Measurements from ENCODE around the gene KRT35. TPM values are rescaled to one million over a fixed set of nuclear protein-coding genes. Genes with fewer than 3 reads are reported as not detected.
A peak's percentile ranks its signal among the peaks of the same experiment; 100 is the strongest.

KRT35 gene
- total and polyA plus RNA-seq, 4 donors, result not detected

DNA sequence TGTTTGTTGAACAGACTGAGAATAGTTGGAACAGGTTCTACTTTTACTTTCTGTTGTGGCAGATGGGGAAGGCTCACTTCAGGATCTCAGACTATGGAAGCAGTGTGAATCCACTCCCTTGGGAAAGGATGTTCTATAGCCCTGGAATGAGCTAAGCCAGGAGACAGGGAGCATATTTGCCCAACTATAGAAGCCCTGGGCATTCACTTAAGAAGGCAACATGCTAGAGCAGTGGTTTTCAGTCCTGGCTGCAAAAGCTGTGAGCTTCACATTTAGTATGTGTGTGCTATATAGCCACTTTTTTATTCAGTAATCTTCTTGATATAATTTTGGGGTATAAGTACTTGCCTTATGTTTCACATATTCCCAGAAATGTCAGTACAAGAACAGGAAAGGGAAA, 12.6 kb downstream of the KRT35 start:
- Histone ChIP-seq H3K27ac (ENCODE audit: low read depth in 1 of 2, low read length in 1 of 2) (no peak overlapping the region), H3K9me3 (ENCODE audit: control insufficient read depth in 4 of 4, insufficient read depth in 3 of 4, low read length in 3 of 4) (peaks cover 0 to 9% (median 4%) of the 10 kb centered on the region in 4 donors), H3K9ac (ENCODE audit: insufficient read depth in 1 of 2, low read length in 2 of 2) (no peak overlapping the region), H3K27me3 (ENCODE audit: control insufficient read depth in 3 of 3, insufficient read depth in 3 of 3, low read length in 2 of 3) (no peaks in the 10 kb centered on the region), H3K4me3 (no peak overlapping the region), H3K36me3 (ENCODE audit: control insufficient read depth in 4 of 4, insufficient read depth in 4 of 4, low read length in 4 of 4) (no peaks in the 10 kb centered on the region), H3K4me1 (ENCODE audit: control insufficient read depth in 5 of 5, insufficient read depth in 5 of 5, low read length in 5 of 5) (peaks cover 0 to 4% (median 0%) of the 10 kb centered on the region in 5 donors)
- ATAC-seq (ENCODE audit: insufficient read depth, low FRiP score) (no peak), DNase-seq (no peak)
- TF ChIP-seq, protein P1, sequence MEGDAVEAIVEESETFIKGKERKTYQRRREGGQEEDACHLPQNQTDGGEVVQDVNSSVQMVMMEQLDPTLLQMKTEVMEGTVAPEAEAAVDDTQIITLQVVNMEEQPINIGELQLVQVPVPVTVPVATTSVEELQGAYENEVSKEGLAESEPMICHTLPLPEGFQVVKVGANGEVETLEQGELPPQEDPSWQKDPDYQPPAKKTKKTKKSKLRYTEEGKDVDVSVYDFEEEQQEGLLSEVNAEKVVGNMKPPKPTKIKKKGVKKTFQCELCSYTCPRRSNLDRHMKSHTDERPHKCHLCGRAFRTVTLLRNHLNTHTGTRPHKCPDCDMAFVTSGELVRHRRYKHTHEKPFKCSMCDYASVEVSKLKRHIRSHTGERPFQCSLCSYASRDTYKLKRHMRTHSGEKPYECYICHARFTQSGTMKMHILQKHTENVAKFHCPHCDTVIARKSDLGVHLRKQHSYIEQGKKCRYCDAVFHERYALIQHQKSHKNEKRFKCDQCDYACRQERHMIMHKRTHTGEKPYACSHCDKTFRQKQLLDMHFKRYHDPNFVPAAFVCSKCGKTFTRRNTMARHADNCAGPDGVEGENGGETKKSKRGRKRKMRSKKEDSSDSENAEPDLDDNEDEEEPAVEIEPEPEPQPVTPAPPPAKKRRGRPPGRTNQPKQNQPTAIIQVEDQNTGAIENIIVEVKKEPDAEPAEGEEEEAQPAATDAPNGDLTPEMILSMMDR (IDR thresholded peaks at IDR 0.05; ENCODE audit: control extremely low read depth, extremely low read depth), result no peak

GRCh38 chr17:41467561-41467960, 13.4 kb downstream of the KRT35 start:
- Histone ChIP-seq H3K4me1 (ENCODE audit: control insufficient read depth in 5 of 5, insufficient read depth in 5 of 5, low read length in 5 of 5) (peaks cover 0 to 4% (median 0%) of the 10 kb centered on the region in 5 donors), H3K27ac (ENCODE audit: low read depth in 1 of 2, low read length in 1 of 2) (no peak overlapping the region), H3K27me3 (ENCODE audit: control insufficient read depth in 3 of 3, insufficient read depth in 3 of 3, low read length in 2 of 3) (no peaks in the 10 kb centered on the region), H3K9me3 (ENCODE audit: control insufficient read depth in 4 of 4, insufficient read depth in 3 of 4, low read length in 3 of 4) (peaks cover 0 to 9% (median 4%) of the 10 kb centered on the region in 4 donors), H3K36me3 (ENCODE audit: control insufficient read depth in 4 of 4, insufficient read depth in 4 of 4, low read length in 4 of 4) (no peaks in the 10 kb centered on the region), H3K4me3 (no peak overlapping the region), H3K9ac (ENCODE audit: insufficient read depth in 1 of 2, low read length in 2 of 2) (no peak overlapping the region)
- ATAC-seq (ENCODE audit: insufficient read depth, low FRiP score) (no peak), DNase-seq (no peak)
- WGBS, 2 donors, result 61 to 70% methylated on average over 4 of the region's 4 CpGs
- TF ChIP-seq, protein P1 (IDR thresholded peaks at IDR 0.05; ENCODE audit: control extremely low read depth, extremely low read depth), result no peak

DNA sequence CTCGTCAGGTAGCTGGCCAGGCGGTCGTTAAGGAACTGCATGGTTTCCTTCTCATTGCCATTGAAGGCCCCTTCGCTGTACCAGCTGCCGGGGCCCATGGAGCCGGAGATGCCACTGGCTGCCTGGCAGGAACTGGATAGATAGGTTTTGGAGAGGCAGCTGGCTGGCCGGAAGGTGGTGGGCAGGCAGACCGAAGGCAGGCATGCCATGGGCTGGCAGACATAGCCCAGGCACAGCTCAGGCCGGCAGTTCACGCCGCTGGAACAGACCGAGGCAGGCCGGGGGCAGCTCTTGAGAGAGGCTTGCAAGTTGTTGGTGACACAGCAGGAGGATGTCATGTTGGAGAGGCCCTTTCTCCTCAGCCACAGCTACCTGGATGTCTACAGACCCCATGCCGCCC, 14.0 kb downstream of the KRT35 start, which contains the start of gene KRT32:
Gene KRT32, minus strand, starts transcription at position 399 of the 400 bp plus-strand sequence. Its CDS starts 61 bp downstream, at position 338.
- TF ChIP-seq, protein P1 (IDR thresholded peaks at IDR 0.05; ENCODE audit: control extremely low read depth, extremely low read depth), result no peak
- peaks cover 0 to 9% (median 4%) of the 10 kb centered on the region in 4 donors for H3K9me3 ChIP-seq (ENCODE audit: control insufficient read depth in 4 of 4, insufficient read depth in 3 of 4, low read length in 3 of 4)
- H3K9ac ChIP-seq (ENCODE audit: insufficient read depth in 1 of 2, low read length in 2 of 2), result no peak within 1 kb of the TSS
- ATAC-seq (ENCODE audit: insufficient read depth, low FRiP score), result no peak
- no peak within 1 kb of the TSS for H3K4me3 ChIP-seq
- no peak within 1 kb of the TSS for H3K27ac ChIP-seq (ENCODE audit: low read depth in 1 of 2, low read length in 1 of 2)
- no peaks in the 10 kb centered on the region for H3K27me3 ChIP-seq (ENCODE audit: control insufficient read depth in 3 of 3, insufficient read depth in 3 of 3, low read length in 2 of 3)
- H3K36me3 ChIP-seq (ENCODE audit: control insufficient read depth in 4 of 4, insufficient read depth in 4 of 4, low read length in 4 of 4), result no peaks in the 10 kb centered on the region
- no peak for DNase-seq
- H3K4me1 ChIP-seq (ENCODE audit: control insufficient read depth in 5 of 5, insufficient read depth in 5 of 5, low read length in 5 of 5), result peaks cover 0 to 4% (median 0%) of the 10 kb centered on the region in 5 donors
- WGBS, 2 donors, result 93 to 94% methylated on average over 14 of the region's 14 CpGs

GRCh38 chr17:41464682-41465081, 16.3 kb downstream of the KRT35 start:
- 43 to 75% methylated on average over 6 of the region's 6 CpGs for WGBS, 2 donors
- Histone ChIP-seq H3K36me3 (ENCODE audit: control insufficient read depth in 4 of 4, insufficient read depth in 4 of 4, low read length in 4 of 4) (no peaks in the 10 kb centered on the region), H3K9ac (ENCODE audit: insufficient read depth in 1 of 2, low read length in 2 of 2) (no peak overlapping the region), H3K9me3 (ENCODE audit: control insufficient read depth in 4 of 4, insufficient read depth in 3 of 4, low read length in 3 of 4) (peaks cover 0 to 5% (median 3%) of the 10 kb centered on the region in 4 donors), H3K4me1 (ENCODE audit: control insufficient read depth in 5 of 5, insufficient read depth in 5 of 5, low read length in 5 of 5) (peaks cover 0 to 4% (median 0%) of the 10 kb centered on the region in 5 donors), H3K27me3 (ENCODE audit: control insufficient read depth in 3 of 3, insufficient read depth in 3 of 3, low read length in 2 of 3) (no peaks in the 10 kb centered on the region), H3K27ac (ENCODE audit: low read depth in 1 of 2, low read length in 1 of 2) (no peak overlapping the region), H3K4me3 (no peak overlapping the region)
- TF ChIP-seq, protein P1 (IDR thresholded peaks at IDR 0.05; ENCODE audit: control extremely low read depth, extremely low read depth), result no peak
- peak in 2 of 3 donors; percentile 14 to 65 for DNase-seq
- ATAC-seq (ENCODE audit: insufficient read depth, low FRiP score), result peak; percentile 67

Measured in lung (tissue), 12 donors.